GM19328 (cell line): ENCODE data around the gene CMIP.
"Not testable (repeated sequence)": the region's sequence is repeated elsewhere in the genome, so short reads cannot be mapped to it uniquely, and the experiment has no call there.

Experiments used
- ATAC-seq: cut with Tn5 transposase; IDR thresholded peaks from one replicate; pipeline ENCODE4 v1.9.1; 2021; ENCODE audit warnings: mild to moderate bottlenecking, moderate library complexity; ENCODE audit not compliant: unreplicated experiment

CMIP gene

GRCh38 chr16:81444448-81445121 is at the start of gene CMIP:
TSS of gene CMIP (plus strand) at chr16:81444808.
- ATAC-seq, result peak; percentile 77

DNA sequence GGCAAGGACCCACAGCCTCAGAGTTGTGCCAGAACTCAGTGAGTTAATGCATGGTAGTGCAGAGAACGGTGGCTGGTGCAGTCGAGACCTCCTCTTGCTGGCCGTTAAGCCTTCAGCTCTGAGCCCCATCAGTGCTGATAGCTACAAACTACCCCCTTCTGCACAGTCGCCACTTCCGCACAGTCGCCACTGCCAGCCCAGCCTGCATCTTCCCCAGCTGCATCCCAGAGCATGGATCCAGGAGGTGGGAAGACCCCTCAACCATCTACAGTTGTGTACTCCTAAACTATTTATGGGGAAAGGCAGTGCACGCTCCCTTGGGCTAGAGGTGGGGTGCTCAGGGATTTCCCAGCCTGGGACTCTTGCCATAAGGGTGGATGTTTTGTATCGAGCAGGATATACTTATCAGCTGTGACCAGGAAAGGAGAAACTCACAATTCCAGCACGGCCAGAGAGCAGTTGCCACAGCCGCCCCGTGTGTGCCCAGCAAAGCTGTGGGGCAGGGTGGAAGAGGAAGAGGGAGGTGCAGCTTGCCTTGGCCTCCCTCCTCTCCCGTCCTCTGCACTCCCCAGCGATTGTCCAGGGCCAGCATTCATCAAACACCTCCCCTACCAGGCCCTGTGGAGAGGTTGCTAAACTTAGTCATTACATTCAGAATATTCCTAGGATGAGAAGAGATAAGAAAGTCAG is 49.5 kb upstream of the CMIP start:
- ATAC-seq, result no peak

GRCh38 chr16:81397058-81397878 is 47.3 kb upstream of the CMIP start:
- no peak for ATAC-seq

GRCh38 chr16:81397879-81398520 is 46.6 kb upstream of the CMIP start:
- no peak for ATAC-seq

DNA sequence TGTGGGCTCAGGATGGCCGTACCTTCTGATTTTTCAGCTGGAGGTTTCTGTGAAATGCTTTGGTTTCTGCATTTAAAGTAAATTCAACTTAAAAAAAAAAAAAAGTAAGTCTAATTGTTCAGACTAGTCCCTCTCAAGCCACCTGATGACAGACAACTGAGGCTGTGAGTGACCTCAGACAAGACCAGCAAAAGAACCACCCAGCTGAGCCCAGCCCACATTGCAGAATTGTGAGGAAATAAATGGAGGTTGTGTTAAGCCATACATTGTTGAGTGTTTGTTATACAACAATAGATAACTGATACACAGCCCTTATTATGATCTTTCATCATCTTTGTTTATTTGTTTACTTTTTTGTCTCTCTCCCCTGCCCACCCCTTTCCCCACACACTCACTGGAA is 44.7 kb upstream of the CMIP start:
- no peak for ATAC-seq

- ATAC-seq, result no peak
These were observed 43.3 kb upstream of the CMIP start for GRCh38 chr16:81401035-81401950.

GRCh38 chr16:81403208-81403600 is 41.4 kb upstream of the CMIP start:
- no peak for ATAC-seq

- no peak for ATAC-seq
These were observed 40.8 kb upstream of the CMIP start for GRCh38 chr16:81403601-81404391.

DNA sequence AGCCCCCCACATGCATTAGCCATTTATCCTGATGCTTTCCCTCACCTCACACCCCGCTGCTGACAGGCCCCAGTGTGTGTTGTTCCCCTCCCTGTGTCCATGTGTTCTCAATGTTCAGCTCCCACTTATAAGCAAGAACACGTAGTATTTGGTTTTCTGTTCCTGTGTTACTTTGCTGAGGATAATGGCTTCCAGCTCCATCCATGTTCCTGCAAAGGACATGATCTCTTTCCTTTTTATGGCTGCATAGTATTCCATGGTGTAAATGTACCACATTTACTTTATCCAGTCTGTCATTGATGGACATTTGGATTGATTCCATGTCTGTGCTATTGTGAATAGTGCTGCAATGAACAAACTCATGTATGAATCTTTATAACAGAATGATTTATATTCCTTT is 39.6 kb upstream of the CMIP start:
- not testable (repeated sequence) for ATAC-seq

- ATAC-seq, result no peak
These were observed 38.9 kb upstream of the CMIP start for GRCh38 chr16:81405702-81406113.

DNA sequence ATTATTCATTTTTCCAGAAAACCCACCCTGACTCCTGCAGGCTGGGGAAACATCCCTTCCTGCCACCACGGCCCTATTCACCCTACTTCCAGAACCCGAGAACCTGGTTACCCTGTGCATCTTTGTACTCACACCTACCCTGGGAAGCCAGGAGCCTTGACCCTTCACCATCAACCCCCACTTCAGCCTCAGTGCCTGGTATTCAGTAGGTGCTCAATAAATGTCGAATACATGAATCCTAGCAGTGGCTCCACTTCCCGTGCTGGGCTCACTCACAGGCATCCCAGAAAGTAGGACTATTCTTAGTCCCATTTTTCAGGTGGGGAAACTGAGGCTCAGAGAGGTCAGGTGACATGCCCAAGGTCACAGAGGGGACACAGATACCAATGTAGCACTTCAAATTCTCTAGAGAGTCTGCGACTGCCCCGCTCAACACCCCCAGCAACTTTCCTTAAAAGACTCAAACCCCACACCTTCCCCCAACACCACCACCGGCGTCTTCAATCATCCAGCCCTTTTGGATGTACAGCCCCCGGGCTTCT is 36.1 kb upstream of the CMIP start:
- ATAC-seq, result no peak

- no peak for ATAC-seq
These were observed 35.5 kb upstream of the CMIP start for GRCh38 chr16:81409016-81409556.

- no peak for ATAC-seq
These were observed 33.8 kb upstream of the CMIP start for GRCh38 chr16:81410643-81411293.

DNA sequence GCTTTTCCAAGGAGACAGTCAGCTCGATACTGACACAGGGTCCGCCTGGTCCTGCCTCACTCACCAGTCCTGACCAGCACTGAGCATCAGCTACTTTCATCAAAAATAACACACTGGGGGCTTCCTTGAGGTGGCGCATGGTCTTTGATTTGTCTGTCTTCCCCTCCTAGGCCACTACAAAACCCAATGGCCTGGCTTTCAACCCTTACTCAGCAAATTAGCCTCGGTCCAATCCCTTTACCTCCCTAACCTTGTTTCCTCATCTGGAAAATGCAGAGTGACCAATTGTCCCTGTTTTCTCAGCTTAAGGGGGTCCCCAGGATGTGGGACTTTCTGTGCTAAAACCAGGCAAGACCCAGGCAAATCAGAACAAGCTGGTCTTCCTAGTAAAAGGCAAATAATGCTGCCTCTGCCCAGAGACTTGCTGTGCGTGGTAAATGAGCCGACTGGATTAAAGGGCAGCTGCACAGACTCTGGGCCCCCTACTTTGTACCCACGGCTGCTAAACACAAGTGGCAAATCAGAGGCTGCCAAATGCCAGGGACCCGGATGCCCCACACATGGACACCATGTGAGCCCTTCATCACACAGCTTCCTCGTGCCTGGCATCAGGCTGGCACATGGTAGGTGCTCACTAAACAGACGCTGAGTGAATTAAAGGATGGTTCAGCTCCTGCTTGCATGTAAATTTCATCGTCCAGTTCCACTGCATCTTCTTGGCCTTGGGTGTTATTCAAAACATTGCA is 31.2 kb upstream of the CMIP start:
- ATAC-seq, result no peak

DNA sequence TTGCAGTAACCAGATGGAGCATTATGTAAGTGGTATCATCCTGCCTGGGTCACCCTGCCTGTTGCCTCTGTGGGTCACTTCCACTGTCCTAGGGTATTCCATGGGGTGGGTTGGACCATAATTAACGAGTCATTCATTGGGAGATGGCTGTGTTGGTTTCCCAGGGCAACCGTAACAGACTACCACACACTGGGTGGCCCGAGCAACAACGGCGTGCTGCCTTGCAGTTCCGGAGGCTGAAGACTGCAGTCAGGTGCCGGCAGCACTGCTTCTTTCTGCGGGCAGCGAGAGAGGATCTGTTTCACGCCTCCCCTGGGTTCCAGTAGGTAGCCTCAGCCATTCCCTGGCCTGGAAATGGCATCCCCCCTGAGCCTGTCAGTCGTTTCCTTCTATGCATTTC is 28.9 kb upstream of the CMIP start:
- ATAC-seq, result no peak

DNA sequence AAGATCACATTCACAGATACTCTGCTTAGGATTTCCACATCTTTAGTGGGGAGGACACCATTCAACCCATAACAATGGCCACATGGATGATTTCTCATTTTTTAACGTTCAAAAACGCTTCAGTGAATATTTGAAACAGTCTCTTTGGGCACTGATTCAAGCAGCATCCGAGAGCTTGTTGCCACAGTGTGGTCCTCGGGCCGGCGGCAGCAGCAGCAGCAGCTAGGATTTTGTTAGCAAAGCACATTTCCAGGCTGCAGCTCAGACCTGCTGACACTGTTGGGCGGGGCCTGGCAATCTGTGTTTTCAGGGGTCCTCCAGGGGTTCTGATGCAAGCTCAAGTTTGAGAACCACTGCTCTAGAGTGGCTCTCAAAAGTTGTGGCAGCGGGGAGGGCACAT is 27.9 kb upstream of the CMIP start:
- no peak for ATAC-seq

DNA sequence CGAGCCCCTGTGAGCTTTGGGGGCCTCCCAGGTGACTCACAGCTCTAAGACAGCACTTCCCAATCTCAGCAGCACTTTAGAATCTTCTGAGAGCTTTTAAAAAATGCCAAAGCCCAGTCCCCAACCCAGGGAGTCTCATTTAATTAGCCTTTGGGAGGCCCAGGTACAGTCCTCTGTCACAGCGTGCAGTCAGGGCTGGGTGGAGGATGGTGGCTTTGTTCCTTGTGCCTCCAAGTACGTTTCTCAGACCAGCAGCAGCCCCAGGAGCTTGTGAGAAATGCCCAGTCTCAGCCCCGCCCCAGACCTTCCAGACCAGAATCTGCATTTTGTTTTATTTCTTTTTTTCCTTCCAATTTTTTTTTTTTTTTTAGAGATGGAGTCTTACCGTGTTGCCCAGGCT is 27.4 kb upstream of the CMIP start:
- ATAC-seq, result no peak

GRCh38 chr16:81419806-81420205 is 24.8 kb upstream of the CMIP start:
- no peak for ATAC-seq
